Measurements from ENCODE around the gene GLDC.

DNA sequence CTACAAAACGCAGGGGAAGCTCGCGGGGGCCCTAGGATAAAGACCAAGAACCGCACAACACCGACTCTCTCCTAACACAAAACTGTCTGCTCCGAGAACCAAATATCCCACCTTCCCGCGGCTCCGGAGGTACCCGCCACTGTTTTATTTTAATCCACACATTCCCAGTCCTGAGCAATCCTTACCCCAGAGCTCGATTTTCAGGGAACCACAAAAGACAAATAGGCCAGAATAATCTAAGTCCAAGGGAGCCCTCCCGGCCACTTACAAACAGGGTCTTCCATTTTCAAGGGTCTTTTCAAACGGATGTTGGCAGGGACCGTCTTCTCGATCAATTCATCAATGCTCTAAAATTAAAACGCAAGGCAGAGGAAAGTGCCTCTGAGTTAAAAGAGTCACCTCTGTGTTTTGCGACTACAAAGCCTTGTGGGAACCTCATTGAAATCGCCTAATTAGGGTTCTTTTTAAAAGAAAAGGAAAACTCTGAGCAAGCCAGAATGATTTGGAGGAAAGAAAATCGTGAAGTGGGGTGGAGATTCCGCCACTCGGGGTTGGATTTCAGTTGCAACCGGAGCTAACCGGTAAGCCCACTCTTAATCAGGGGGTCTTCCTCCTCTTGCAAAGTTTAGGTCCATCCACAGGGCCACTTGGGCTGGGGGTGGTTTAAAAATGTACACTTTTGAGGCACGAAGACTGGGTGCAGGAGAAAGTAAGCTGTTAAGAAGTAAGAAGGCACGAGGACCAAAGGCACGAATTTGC lies 1.0 kb downstream of the GLDC start:
- TF ChIP-seq, protein P1, sequence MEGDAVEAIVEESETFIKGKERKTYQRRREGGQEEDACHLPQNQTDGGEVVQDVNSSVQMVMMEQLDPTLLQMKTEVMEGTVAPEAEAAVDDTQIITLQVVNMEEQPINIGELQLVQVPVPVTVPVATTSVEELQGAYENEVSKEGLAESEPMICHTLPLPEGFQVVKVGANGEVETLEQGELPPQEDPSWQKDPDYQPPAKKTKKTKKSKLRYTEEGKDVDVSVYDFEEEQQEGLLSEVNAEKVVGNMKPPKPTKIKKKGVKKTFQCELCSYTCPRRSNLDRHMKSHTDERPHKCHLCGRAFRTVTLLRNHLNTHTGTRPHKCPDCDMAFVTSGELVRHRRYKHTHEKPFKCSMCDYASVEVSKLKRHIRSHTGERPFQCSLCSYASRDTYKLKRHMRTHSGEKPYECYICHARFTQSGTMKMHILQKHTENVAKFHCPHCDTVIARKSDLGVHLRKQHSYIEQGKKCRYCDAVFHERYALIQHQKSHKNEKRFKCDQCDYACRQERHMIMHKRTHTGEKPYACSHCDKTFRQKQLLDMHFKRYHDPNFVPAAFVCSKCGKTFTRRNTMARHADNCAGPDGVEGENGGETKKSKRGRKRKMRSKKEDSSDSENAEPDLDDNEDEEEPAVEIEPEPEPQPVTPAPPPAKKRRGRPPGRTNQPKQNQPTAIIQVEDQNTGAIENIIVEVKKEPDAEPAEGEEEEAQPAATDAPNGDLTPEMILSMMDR (IDR thresholded peaks at IDR 0.05; ENCODE audit: borderline replicate concordance, extremely low read depth, low read length, poor library complexity, severe bottlenecking) = no peak
- TF ChIP-seq EZH2 (IDR thresholded peaks at IDR 0.05; ENCODE audit: borderline replicate concordance, low read depth, low read length, severe bottlenecking) = no peak
